ENCODE data around the gene COL4A2.

The COL4A2 gene

DNA sequence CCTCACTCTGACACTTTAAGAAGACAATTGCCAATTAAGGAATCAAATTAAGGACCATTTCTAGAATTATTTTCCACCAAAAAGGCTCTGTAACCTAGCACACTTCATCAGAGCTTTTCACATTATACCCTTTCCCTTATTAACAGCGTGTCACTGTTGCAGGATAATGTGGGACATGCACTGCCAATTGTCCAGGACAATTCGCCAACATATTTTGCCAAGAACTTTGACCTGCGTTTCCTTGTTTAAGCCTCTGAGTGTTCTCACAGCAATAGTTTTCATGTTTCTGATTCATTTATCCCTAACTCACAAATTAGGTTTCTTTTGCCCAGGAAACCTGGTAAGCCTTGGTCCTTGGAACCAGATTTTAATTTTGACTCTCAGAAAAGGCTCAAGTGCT lies 13.4 kb upstream of the COL4A2 start:
- Histone ChIP-seq H3F3A (ENCODE audit: insufficient read depth, low read length) (no peaks in the 10 kb centered on the region), H3K9me2 (replicated peaks; ENCODE audit: insufficient read depth, low read length) (no peaks in the 10 kb centered on the region), H3K9me3 (replicated peaks; ENCODE audit: insufficient read depth, low read length) (no peaks in the 10 kb centered on the region), H3K27ac (ENCODE audit: low read length) (no peak overlapping the region), H3K4me1 (ENCODE audit: low read length) (no peaks in the 10 kb centered on the region), H2AFZ (ENCODE audit: low read length) (no peak overlapping the region), H3K27me3 (replicated peaks; ENCODE audit: insufficient read depth, low read length) (no peaks in the 10 kb centered on the region), H3K79me2 (ENCODE audit: low read length) (no peaks in the 10 kb centered on the region), H3K36me3 (replicated peaks; ENCODE audit: insufficient read depth, low read length) (no peaks in the 10 kb centered on the region), H3K4me3 (ENCODE audit: low read length) (no peak overlapping the region), H3K9ac (ENCODE audit: low read length) (no peak overlapping the region), H4K20me1 (ENCODE audit: insufficient read depth, low read length) (no peaks in the 10 kb centered on the region), H3K4me2 (ENCODE audit: low read depth, low read length) (no peak overlapping the region)
- TF ChIP-seq CTCF (IDR thresholded peaks at IDR 0.05; ENCODE audit: low read length), result no peak
- TF ChIP-seq EZH2phosphoT487 (IDR thresholded peaks at IDR 0.05; ENCODE audit: low read length), result no peak
- TF ChIP-seq EZH2 (optimal IDR thresholded peaks at IDR 0.05; ENCODE audit: low read depth, low read length), result no peak
- DNase-seq, result no peak

DNA sequence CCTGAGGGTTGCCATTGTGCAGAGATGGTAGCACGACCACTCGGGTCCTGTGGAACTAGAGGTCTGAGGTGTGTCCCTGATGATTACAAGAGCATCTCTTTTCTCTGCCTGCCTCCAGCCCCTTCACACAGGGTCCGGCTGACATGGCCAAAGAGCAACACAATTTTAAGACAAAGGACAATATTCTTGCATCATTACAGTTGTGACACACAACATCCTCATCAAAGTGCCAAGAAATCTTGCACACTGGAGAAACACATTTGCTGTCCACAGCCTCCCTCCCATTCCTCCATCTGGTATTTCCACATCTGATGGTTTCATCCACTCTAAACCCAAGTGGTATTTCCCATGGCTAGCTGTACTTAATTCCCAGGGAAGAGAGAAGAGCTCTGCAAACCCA lies 12.9 kb upstream of the COL4A2 start:
- Histone ChIP-seq H3K9me2 (replicated peaks; ENCODE audit: insufficient read depth, low read length) (no peaks in the 10 kb centered on the region), H3K79me2 (ENCODE audit: low read length) (no peaks in the 10 kb centered on the region), H3K9me3 (replicated peaks; ENCODE audit: insufficient read depth, low read length) (no peaks in the 10 kb centered on the region), H4K20me1 (ENCODE audit: insufficient read depth, low read length) (no peaks in the 10 kb centered on the region), H3K27me3 (replicated peaks; ENCODE audit: insufficient read depth, low read length) (no peaks in the 10 kb centered on the region), H3K4me3 (ENCODE audit: low read length) (no peak overlapping the region), H3K36me3 (replicated peaks; ENCODE audit: insufficient read depth, low read length) (no peaks in the 10 kb centered on the region), H3F3A (ENCODE audit: insufficient read depth, low read length) (no peaks in the 10 kb centered on the region), H3K4me1 (ENCODE audit: low read length) (no peaks in the 10 kb centered on the region), H3K4me2 (ENCODE audit: low read depth, low read length) (no peak overlapping the region), H3K9ac (ENCODE audit: low read length) (no peak overlapping the region), H3K27ac (ENCODE audit: low read length) (no peak overlapping the region), H2AFZ (ENCODE audit: low read length) (no peak overlapping the region)
- no peak for TF ChIP-seq EZH2phosphoT487 (IDR thresholded peaks at IDR 0.05; ENCODE audit: low read length)
- no peak for DNase-seq

GRCh38 chr13:110294622-110295021 lies 12.5 kb upstream of the COL4A2 start:
- no peaks in the 10 kb centered on the region for H3F3A ChIP-seq (ENCODE audit: insufficient read depth, low read length)
- H3K4me1 ChIP-seq (ENCODE audit: low read length), result no peaks in the 10 kb centered on the region
- H2AFZ ChIP-seq (ENCODE audit: low read length), result no peak overlapping the region
- H3K4me3 ChIP-seq (ENCODE audit: low read length), result no peak overlapping the region
- no peaks in the 10 kb centered on the region for H3K27me3 ChIP-seq (replicated peaks; ENCODE audit: insufficient read depth, low read length)
- no peak for DNase-seq
- H3K4me2 ChIP-seq (ENCODE audit: low read depth, low read length), result no peak overlapping the region
- H3K9me2 ChIP-seq (replicated peaks; ENCODE audit: insufficient read depth, low read length), result no peaks in the 10 kb centered on the region
- H3K27ac ChIP-seq (ENCODE audit: low read length), result no peak overlapping the region
- H4K20me1 ChIP-seq (ENCODE audit: insufficient read depth, low read length), result no peaks in the 10 kb centered on the region
- no peaks in the 10 kb centered on the region for H3K79me2 ChIP-seq (ENCODE audit: low read length)
- TF ChIP-seq CTCF (IDR thresholded peaks at IDR 0.05; ENCODE audit: low read length), result no peak
- TF ChIP-seq EZH2 (optimal IDR thresholded peaks at IDR 0.05; ENCODE audit: low read depth, low read length), result no peak
- TF ChIP-seq EZH2phosphoT487 (IDR thresholded peaks at IDR 0.05; ENCODE audit: low read length), result no peak
- no peaks in the 10 kb centered on the region for H3K9me3 ChIP-seq (replicated peaks; ENCODE audit: insufficient read depth, low read length)
- no peaks in the 10 kb centered on the region for H3K36me3 ChIP-seq (replicated peaks; ENCODE audit: insufficient read depth, low read length)
- H3K9ac ChIP-seq (ENCODE audit: low read length), result no peak overlapping the region

DNA sequence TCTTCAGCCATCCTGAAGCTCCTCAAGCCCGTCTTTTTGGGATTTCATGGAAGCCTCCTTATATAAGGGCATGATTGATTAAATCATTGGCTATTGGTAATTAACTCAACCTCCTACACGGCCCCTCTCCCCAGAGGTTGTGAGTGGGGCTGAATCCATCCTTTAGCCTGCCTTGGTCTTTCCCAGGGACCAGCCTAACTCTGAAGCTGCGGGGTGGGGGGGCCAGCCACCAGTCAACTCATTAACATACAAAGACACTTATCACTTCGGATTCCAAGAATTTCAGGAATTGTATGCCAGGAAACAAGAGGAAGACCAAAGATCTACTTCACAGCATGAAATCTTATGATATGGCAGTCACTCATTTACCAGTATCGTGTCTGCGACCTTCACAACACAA lies 10.1 kb upstream of the COL4A2 start:
- no peaks in the 10 kb centered on the region for H3F3A ChIP-seq (ENCODE audit: insufficient read depth, low read length)
- no peak for DNase-seq
- no peak overlapping the region for H3K4me3 ChIP-seq (ENCODE audit: low read length)
- H3K36me3 ChIP-seq (replicated peaks; ENCODE audit: insufficient read depth, low read length), result no peaks in the 10 kb centered on the region
- H4K20me1 ChIP-seq (ENCODE audit: insufficient read depth, low read length), result no peaks in the 10 kb centered on the region
- no peaks in the 10 kb centered on the region for H3K9me3 ChIP-seq (replicated peaks; ENCODE audit: insufficient read depth, low read length)
- no peak for TF ChIP-seq CTCF (IDR thresholded peaks at IDR 0.05; ENCODE audit: low read length)
- TF ChIP-seq EZH2 (optimal IDR thresholded peaks at IDR 0.05; ENCODE audit: low read depth, low read length), result no peak
- no peak for TF ChIP-seq EZH2phosphoT487 (IDR thresholded peaks at IDR 0.05; ENCODE audit: low read length)
- no peak overlapping the region for H3K27ac ChIP-seq (ENCODE audit: low read length)
- no peaks in the 10 kb centered on the region for H3K9me2 ChIP-seq (replicated peaks; ENCODE audit: insufficient read depth, low read length)
- H2AFZ ChIP-seq (ENCODE audit: low read length), result no peak overlapping the region
- no peaks in the 10 kb centered on the region for H3K4me1 ChIP-seq (ENCODE audit: low read length)
- H3K27me3 ChIP-seq (replicated peaks; ENCODE audit: insufficient read depth, low read length), result no peaks in the 10 kb centered on the region
- no peak overlapping the region for H3K4me2 ChIP-seq (ENCODE audit: low read depth, low read length)
- no peak overlapping the region for H3K9ac ChIP-seq (ENCODE audit: low read length)
- no peaks in the 10 kb centered on the region for H3K79me2 ChIP-seq (ENCODE audit: low read length)

Measured in MM.1S (cell line).